KG1 (cell line): Measurements from ENCODE around the gene NR2F2.

Experiments
- DNase-seq: peaks from one replicate; lab custom pipeline; 2025; lab: John Stamatoyannopoulos, UW

Gene NR2F2

DNA sequence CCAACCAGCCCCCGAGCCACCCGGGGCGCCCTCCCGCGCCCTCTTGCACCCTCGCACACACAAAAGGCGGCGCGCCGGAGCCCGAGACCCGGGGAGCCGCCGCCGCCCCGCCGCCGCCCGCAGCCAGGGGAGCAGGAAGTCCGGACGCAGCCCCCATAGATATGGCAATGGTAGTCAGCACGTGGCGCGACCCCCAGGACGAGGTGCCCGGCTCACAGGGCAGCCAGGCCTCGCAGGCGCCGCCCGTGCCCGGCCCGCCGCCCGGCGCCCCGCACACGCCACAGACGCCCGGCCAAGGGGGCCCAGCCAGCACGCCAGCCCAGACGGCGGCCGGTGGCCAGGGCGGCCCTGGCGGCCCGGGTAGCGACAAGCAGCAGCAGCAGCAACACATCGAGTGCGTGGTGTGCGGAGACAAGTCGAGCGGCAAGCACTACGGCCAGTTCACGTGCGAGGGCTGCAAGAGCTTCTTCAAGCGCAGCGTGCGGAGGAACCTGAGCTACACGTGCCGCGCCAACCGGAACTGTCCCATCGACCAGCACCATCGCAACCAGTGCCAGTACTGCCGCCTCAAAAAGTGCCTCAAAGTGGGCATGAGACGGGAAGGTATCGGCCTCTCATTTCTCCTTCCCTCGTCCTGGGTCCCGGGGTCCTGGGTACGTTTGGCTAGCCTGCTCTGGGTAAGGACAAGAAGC, 1.6 kb downstream of the NR2F2 start:
- no peak for DNase-seq

DNA sequence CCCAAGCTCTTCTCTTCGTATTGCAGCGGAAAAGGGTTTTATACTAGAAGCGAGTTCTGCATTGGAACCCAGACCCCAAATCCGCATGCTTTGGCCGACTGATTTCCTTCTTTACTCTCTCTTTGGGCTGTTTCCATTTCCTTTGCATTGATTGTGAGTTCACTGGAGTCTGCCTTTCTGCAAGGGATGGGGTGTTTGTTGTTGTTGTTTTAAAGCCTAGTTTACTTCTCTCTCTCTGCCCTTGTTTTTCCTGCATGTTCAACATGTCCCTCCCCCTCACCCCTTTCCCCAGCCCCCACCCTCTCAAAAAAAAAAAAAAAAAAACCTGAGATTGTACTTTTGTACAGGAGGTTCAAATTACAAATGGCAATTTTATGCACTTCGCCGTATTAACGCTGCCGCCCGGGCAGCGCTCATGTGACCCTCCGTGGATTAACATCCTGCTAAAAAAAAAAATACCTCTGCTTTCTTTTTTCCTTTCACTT, 2.2 kb downstream of the NR2F2 start:
- no peak for DNase-seq

DNA sequence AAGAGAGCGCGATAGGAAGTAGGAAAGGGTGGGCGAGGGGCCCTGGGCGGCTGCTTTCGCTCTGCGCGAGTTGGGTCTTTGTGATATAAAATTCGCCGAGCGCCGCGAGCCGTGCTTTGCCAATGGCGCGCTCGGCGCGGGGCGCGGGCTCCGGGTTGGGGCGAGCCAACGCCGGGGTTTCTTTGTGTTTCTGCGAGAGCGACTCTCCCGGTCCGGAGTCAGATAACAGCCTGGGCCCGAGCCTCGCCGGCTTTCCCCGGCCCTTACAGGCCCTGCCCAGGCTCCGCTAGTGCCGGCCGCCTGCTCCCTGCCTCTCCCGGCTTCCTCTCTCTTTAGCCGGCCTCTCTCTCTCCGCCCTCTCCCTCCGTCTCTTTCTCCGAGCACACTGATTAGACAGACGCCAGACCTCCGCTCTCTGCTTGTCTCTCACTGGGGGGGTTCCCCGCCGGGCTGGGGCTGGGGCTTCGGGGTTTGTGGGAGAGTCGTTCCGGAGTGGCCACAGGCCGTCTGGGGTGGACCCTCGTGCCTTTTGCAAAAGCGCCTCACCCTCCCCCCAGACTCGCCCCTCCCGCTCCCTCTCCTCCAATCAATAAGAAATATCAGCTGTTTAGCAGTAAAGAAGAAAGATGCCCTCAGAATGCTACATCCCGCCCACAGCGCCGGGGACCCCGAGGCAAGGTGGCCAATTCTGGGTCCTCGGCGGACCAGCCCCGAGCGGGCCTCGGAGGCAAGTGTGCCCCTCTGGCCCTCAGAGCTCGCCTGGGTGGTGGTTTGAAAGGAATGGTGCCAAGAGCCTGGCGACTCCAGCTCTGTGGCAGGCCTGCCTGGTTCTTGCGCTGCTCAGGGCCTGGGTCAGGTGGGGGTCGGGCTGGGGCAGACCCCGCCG, 2.9 kb downstream of the NR2F2 start:
- DNase-seq, result no peak

DNA sequence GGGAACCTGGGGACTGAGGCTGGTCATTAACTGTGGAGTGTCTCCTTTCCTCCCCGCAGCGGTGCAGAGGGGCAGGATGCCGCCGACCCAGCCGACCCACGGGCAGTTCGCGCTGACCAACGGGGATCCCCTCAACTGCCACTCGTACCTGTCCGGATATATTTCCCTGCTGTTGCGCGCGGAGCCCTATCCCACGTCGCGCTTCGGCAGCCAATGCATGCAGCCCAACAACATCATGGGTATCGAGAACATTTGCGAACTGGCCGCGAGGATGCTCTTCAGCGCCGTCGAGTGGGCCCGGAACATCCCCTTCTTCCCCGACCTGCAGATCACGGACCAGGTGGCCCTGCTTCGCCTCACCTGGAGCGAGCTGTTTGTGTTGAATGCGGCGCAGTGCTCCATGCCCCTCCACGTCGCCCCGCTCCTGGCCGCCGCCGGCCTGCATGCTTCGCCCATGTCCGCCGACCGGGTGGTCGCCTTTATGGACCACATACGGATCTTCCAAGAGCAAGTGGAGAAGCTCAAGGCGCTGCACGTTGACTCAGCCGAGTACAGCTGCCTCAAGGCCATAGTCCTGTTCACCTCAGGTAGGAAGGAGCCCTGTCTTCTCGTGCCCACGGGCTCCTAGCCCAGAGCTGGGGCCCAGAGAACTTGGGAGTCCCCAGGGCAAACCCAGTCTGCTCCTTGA, 3.7 kb downstream of the NR2F2 start:
- no peak for DNase-seq

DNA sequence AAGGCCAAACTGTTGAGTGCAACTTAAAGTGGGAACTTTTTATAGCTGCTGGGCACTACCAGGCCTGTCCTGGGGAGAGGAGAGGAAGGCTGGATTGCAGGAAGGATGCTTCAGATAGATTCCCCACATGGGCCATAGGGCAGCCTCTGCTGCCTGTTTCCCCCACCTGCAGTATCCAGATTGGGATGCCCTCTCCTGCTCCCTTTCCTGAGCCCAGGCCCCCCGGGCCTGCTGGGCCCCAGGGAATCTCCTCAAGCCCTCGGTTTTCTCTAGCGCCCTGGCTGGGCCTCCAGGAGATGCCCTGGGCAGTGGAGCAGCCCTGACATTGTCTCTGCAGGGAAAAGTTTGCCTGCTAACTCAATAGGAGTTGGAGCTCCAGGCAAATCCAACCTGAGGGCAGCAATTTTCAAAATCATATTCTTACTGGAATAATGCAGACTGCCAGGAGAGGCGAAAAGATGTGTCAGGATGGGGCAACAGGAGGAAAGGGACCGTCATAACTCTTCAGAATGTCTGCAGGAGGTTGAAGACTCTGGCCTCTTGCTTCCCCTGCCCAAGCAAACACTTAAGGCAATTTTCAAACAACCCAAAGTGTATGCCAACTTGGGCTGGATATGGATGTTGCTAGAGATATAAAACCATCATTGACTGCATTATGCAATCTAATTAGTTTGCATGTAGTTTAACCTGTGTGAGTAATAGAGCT, 4.4 kb downstream of the NR2F2 start:
- DNase-seq, result no peak

DNA sequence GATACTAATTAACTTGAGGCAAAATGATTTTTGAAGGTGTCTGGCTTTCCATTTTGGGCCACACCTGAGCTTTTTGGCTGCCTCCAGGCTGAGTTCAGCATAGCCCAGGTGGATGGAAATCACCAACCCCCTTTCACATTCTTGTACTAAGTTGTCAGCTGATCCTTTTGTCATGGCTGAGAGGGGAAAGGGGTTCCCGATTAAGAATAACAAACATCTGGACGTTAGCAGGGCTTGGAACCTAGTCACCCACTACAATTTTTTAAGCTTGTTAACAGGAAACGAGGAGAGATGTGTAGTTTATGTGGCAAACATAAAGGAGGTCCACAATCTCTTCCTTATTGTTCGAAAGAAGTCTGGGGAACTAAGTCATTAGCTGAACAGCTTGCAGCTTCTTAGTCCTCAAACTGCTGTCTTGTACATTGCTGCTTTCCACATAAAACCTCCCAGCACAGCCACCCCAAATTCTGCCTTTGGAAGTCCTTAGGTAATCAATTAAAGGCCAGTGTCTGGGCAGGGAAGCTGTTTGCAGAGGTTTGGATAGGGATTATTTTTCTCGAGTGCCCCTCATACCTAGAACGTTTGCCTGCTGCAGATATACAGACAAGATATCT, 5.0 kb downstream of the NR2F2 start:
- DNase-seq, result no peak

DNA sequence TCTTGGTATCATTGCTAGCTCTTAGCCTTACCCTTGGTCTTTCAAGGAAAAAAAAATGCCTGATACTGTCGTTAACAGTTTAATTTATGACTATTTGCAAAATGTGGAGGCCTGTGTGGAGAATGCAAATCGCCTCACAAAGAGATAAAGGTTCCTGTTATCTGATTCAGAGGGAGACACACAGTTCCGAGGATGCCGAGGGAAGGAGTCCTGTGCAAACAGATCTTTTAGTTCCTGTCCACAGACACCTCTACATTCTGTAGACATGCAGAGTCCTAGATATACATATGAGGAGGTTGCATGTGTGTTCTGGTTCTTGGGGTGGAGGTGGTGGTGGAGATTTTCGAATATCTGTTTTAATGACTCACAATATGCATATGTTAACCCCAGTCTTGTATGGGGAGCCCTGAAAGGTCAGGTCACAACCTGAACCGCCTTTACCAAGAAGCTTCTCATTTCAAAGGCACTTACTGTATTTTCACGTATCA, 5.7 kb downstream of the NR2F2 start:
- no peak for DNase-seq

DNA sequence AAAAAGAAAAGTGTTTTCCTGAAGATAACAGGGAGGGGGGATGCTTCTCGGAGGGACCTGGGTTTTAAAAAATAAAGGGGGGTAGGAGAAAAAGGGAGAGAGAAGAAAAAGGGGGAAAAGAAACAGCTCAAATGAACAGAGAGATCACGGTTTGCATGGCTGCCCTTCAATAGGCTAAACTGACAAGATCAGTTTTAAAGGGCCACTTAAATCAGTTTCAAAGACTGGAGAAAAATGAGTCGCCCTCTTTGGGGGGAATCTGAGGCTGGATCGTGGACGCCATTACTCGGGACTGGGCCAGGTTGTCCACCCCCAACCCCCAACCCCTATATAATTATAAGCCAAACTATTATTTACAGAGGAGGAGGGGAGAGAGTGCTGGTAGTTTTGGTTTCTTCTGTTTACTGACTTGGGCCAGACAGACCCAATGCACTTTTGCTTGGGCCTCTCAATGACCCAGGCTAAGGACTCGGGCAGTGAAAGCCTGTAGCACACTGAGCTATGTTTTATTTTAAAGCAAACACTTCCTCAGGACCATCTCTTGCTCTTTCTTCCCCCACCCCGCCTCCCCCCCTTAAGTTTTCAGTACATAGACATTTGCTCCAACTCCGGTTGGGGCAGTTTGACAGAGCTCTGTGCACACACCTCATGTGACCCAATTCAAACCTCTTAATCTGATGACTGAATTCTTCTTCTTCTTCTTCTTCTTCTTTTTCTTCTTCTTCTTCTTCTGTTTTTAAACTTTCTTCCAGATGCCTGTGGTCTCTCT, 6.3 kb downstream of the NR2F2 start:
- no peak for DNase-seq

DNA sequence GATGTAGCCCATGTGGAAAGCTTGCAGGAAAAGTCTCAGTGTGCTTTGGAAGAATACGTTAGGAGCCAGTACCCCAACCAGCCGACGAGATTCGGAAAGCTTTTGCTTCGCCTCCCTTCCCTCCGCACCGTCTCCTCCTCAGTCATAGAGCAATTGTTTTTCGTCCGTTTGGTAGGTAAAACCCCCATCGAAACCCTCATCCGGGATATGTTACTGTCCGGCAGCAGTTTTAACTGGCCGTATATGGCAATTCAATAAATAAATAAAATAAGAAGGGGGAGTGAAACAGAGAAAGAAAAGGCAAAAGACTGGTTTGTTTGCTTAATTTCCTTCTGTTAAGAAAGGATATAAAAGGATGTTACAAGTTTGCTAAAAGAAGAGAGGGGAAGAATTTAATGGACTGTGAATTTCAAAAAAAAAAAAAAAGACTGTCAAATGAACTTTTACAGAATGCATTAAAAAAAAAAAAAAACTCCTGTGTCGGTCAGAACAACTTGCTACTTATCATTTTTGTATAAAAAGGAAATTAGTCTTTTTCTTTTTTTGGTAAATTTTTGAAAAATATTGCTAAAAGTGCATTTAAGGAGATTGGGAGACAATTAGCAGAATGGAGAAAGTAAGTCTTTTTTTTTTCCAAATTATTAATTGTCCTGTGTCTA, 7.0 kb downstream of the NR2F2 start:
- DNase-seq, result no peak

DNA sequence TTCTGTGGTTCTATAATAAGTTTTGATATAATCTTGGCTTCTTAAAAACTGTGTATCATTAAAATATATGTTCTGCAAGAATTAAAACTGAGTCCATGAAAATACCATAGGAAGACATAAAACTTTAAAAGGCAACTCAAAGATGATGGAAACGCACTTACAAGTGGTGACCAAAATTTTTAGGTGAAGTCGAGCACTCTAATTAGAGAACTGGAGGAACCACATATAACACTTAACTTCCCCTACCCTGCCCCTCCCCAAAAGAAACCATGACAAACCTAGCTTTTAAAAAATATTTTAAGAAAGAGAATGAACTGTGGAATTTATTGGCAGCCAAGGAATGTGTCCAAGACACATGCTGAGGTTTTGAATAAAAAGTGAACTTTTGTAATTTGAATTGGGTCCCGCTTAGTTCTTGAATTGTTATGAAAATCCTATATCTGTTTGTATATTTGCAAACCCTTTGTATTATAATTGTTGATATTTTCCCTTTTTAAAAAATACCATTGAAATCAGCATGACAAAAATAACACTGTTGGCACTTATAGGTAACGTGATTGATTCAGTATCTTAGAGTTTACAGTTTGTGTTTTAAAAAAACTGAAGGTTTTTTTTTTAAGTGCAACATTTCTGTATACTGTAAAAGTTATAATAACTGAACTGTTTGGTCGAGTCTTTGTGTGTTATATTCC, 7.7 kb downstream of the NR2F2 start:
- DNase-seq, result no peak

DNA sequence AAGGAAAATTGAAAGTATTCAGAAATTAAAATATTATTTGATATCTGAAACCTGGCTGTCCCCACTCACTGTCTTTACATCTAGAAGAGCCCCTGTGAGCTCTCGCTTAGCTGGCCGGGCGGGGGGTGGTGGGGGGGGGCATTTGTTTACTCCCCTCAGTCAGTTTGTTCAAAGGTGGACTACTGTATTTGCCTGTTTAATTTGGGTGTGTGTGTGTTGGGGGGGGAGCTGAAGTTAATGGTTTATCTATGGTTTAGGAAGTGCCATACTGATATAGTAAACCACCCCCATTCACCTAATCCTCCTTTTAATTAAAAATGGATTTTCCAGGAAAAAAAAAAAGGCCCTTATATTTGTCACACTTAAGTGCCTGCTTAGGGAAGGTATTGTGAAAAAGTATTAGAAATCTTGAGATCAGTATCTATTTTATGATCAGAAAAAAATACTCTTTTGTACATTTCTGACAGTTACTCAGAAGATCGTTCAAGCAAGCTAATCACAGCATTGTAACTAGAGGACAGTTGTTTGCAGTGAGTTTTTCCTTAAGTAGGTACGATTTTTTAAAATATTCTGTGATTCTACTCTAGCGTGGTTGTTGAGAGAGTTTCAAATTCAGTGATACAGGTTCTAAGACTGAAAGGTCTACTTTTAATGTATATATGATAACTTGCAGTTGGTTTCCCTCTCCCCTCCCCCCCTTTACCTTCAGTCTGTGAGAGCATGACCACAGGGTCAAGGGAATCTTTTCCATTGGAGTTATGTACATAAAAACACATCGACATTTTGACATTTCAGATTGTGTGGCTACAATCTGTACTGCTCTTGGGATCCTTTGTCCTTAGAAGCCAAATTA, 8.5 kb downstream of the NR2F2 start:
- DNase-seq, result no peak

DNA sequence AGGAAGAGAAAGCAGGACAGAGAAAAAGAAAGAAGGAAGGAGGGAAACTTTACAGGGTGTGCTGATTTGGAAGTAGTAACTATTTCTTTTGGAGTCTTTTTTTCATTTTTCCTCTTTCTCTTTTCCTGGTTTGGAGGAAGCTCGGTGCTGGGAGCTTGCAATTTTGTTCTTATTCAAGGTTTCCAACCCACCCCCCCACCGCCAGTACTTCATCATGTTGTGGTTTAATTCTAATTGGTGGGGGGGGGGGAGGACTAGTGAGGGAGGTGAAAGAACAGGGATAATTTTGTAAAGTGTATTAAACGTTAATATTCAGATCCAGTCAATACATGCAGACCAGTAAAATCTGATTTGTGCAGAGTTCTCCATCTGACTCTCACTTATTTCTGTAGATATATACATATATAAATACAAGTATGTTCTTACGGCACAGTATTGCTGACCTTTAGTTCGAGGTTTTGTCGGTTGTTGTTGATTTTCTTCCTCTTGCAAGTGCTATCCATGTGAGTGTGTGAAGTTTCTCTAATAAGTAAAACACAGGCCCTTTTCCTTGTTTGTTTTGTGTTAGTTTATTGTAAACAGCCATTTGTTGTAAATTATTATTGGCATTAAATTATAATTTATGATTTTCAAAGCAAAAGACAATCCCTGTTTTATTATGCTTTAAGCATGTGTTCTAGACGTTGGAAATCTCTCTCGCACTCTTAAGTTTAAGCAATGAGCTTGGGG, 9.3 kb downstream of the NR2F2 start:
- DNase-seq, result no peak

DNA sequence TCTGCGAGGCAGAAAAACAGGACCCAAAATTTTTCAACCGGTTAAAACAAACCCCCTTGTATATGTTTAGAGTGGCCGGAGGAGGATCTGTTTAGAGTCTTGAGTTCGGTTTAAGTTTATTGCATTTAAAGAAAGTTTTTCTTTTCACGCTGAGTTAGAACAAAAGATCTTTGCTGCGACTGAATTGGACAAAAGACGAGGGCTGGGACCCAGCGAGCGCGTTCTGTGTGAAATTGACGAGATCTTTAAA, 9.8 kb downstream of the NR2F2 start:
- DNase-seq, result no peak

DNA sequence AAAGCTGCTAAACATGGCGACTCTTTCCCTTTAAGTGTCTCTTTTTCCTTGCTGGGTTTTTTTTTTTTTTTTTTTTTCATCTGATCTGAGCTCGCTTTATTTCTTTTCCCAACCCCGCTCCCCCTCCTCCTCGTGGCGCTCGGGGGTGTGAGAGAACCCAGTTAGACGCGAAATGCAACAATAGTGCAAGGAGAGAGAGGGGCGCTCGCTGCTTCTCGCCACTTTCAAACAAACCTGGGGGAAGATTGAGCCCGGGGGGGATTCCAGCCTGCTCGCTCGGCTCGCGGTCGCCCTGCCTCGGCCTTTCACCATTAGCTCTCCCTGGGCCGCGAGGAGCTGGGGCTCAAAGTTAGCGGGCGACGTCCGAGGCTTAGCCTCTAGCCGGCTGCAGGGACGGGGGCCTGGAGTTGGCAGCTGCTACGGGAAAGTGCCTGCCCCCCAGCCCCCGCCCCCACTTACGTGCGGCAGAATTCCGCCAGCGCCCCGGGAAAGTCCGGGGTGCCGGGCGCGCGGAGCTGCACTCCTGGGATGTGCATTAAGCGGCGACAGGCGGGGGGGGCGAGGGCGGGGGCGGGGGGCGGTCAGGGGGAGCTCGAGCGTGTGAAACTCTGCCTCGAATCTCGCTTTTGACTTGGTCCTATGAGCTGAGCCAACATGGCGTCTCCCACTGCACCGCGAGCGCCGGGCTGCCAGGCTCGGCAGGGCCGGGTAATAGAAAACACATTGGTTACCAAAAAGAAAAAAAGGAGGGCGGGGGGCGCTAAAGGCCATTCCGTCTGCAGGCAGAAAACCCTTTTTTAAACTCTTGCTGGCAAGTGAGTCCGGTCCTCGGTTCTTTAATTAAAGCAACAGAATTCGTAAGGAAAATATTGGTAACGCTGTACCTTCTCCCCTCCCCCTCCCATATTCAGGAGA, 10.4 kb downstream of the NR2F2 start:
- no peak for DNase-seq

DNA sequence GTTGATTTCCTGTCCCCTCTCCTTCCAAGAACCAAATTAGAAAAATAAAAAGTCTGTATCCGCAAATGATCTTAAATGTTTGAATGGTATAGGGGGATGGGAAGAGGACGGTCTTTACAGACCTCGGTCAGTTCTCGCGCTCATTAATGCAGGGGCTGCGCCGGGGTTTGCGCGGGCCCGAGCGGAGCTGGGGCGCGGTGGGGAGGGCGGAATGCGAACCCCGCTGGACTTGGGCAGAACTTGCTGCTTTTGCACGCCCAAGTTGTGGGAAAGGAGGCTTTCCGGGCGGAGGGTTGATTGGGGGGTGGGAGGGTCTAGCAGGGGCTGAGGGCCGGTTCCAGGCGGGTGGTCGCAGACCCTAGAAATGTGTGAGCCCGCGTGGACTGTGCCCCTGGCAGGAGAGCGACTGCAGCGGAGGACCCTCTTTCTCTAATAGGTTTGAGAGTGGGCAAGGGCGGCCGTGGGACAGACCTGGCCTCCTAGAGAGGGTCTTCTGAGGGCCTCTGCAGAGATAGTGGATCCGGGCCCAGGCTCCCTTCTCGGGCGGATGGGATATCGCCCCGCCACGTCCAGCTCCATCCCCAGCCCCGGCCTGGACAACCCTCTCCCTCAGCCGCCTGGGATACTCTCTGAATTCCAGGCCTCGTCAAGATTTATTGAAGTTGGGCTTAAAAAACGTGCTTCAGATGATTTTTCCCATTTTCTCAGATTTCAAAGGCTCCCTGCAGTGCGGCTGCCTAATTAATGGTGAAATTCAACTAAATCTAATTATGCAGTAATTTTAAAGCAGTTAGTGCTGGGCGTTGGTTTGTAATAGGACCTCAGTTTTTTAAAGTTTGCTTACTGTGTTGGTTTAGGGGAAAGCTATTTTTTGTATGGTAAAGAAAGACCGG, 11.3 kb downstream of the NR2F2 start:
- DNase-seq, result no peak
